Measurements from ENCODE around the gene RNF181. TPM values are rescaled to one million over a fixed set of nuclear protein-coding genes. Genes with fewer than 3 reads are reported as not detected.
A peak's percentile ranks its signal among the peaks of the same experiment; 100 is the strongest.

Gene RNF181
- total and polyA plus RNA-seq, 2 of the 13 experiments (the other 11 are each of a cell fraction or from before 2014, with no cell fraction given): 224 to 578 TPM

DNA sequence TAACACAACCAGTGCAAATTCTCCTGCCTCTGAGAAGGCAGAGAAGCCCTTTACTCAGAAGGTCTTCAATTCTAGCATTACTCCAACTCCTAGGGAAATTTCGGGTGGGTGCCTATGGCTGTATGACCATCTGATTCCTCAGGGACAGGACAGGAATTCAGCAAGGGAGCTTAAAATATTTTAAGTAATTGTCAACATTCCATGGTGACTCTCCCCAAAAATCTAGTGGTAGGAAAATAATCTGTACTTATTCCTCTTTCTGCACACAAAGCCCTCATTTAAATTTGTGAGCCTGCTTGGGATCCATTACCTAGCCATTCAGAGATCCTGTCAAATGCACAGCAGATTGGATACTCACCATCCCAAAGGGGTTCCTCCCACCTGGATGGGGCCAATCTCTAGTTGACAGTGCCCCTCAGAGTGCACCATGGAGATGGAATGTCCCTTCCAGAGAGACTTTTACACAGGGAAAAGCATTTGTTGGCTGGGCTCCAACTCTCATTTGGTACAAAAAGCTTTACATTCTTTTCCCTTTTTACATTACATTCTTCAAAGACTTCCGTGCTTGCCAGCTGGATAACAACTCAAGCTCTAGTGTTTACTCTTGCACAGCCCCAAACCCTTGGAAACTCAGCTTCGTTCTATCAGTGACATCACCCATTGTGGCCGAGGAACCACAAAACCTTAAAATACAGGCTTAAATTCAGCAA lies 10.0 kb downstream of the RNF181 start:
- no peaks in the 10 kb centered on the region for H3K9me3 ChIP-seq (ENCODE audit: low read length)
- H2AFZ ChIP-seq (ENCODE audit: low read length): no peak overlapping the region
- POLR2A ChIA-PET: interaction anchor here (0.6 to 25.9 kb wide), 10 partner anchors 11 to 240 kb away, joined by 3 to 795 read pairs (median 10); partner anchors contain the start of genes GGCX, MAT2A, RNF181 and SH2D6
- no peak overlapping the region for H3K4me3 ChIP-seq (replicated peaks in 1 of 3; ENCODE audit: insufficient read depth in 1 of 3, low read depth in 2 of 3, low read length in 3 of 3)
- peaks cover 13 to 29% of the 10 kb centered on the region in 2 experiments for H3K36me3 ChIP-seq (replicated peaks in 1 of 2; ENCODE audit: control insufficient read depth in 1 of 2, insufficient read depth in 2 of 2, low read length in 2 of 2)
- peaks cover 38% of the 10 kb centered on the region for H3K79me2 ChIP-seq (ENCODE audit: insufficient read depth, low read length)
- H3K27me3 ChIP-seq (ENCODE audit: control insufficient read depth in 1 of 2, insufficient read depth in 2 of 2, low read length in 2 of 2): no peaks in the 10 kb centered on the region; a peak in 1 of 5 replicates
- CTCF ChIA-PET (ENCODE audit: low intra/inter-chr PET ratio, low total read pairs): no interaction called here
- H3K9ac ChIP-seq (ENCODE audit: insufficient read depth, low read depth, low read length): peak overlapping the region; percentile 4; the same call in 1 of the 2 replicates
- BruUV-seq (replicated peaks): no TSS peak
- no peaks in the 10 kb centered on the region for H4K20me1 ChIP-seq (ENCODE audit: insufficient read depth, low read length)
- WGBS (ENCODE audit: low lambda C conversion rate): 55% methylated on average over 4 of the region's 4 CpGs
- intact Hi-C loops (cut with micrococcal nuclease; ENCODE audit: unreplicated experiment) (no loop called here), in situ Hi-C loops (cut with HindIII; ENCODE audit: extremely low pct_ligation_motif_present, low pct_unique_long_range_greater_than_20kb) (no loop called here)
- DNase-seq (ENCODE audit: low spot score): peak; percentile 87
- FAIRE-seq: no peak
- H3K4me1 ChIP-seq (ENCODE audit: insufficient read depth, low read length): peaks cover 79% of the 10 kb centered on the region
- peak overlapping the region; percentile 26 for H3K27ac ChIP-seq (ENCODE audit: extremely low read length, insufficient read depth, low read length)
- H3K4me2 ChIP-seq (ENCODE audit: low read depth, low read length): peak overlapping the region; percentile 86
- no peak for ATAC-seq
- TF ChIP-seq ZNF607 (CRISPR knock-in tag; IDR thresholded peaks at IDR 0.05; ENCODE audit: borderline replicate concordance) (no peak), RARA (CRISPR knock-in tag; IDR thresholded peaks at IDR 0.05) (peak; percentile 35; the same call in 1 of the 2 replicates), KLF6 (CRISPR knock-in tag; IDR thresholded peaks at IDR 0.05) (0 out of 2 replicates have a peak, but pooled peaks have one; percentile 21), LCORL (IDR thresholded peaks at IDR 0.05) (no peak), LCORL (CRISPR knock-in tag; IDR thresholded peaks at IDR 0.05) (peak; percentile 51; the same call in 1 of the 2 replicates), THAP11 (CRISPR knock-in tag; IDR thresholded peaks at IDR 0.05) (peak; percentile 30; the same call in 1 of the 2 replicates), ATF3 (CRISPR knock-in tag; IDR thresholded peaks at IDR 0.05) (0 out of 2 replicates have a peak, but pooled peaks have one; percentile 8), SNAPC5 (CRISPR knock-in tag; IDR thresholded peaks at IDR 0.05; ENCODE audit: borderline replicate concordance) (no peak), ASH2L (IDR thresholded peaks at IDR 0.05; ENCODE audit: insufficient read length, low read depth, low read length) (peak; percentile 58), ZNF766 (CRISPR knock-in tag; IDR thresholded peaks at IDR 0.05; ENCODE audit: borderline replicate concordance) (no peak), ZNF350 (CRISPR knock-in tag; IDR thresholded peaks at IDR 0.05; ENCODE audit: borderline replicate concordance, low read depth) (no peak), ZBTB34 (CRISPR knock-in tag; IDR thresholded peaks at IDR 0.05) (no peak), PHF21A (CRISPR knock-in tag; IDR thresholded peaks at IDR 0.05) (peak; percentile 38; the same call in 1 of the 2 replicates), SAP130 (CRISPR knock-in tag; IDR thresholded peaks at IDR 0.05; ENCODE audit: low read depth) (peak; percentile 66), ZNF431 (CRISPR knock-in tag; IDR thresholded peaks at IDR 0.05; ENCODE audit: borderline replicate concordance, low read depth) (0 out of 2 replicates have a peak, but pooled peaks have one; percentile 31), NBN (conservative IDR thresholded peaks at IDR 0.05) (no peak)
- TF ChIP-seq, protein P1, sequence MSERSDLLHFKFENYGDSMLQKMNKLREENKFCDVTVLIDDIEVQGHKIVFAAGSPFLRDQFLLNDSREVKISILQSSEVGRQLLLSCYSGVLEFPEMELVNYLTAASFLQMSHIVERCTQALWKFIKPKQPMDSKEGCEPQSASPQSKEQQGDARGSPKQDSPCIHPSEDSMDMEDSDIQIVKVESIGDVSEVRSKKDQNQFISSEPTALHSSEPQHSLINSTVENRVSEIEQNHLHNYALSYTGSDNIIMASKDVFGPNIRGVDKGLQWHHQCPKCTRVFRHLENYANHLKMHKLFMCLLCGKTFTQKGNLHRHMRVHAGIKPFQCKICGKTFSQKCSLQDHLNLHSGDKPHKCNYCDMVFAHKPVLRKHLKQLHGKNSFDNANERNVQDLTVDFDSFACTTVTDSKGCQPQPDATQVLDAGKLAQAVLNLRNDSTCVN (CRISPR knock-in tag; IDR thresholded peaks at IDR 0.05; ENCODE audit: borderline replicate concordance): no peak
- TF ChIP-seq, protein P2, sequence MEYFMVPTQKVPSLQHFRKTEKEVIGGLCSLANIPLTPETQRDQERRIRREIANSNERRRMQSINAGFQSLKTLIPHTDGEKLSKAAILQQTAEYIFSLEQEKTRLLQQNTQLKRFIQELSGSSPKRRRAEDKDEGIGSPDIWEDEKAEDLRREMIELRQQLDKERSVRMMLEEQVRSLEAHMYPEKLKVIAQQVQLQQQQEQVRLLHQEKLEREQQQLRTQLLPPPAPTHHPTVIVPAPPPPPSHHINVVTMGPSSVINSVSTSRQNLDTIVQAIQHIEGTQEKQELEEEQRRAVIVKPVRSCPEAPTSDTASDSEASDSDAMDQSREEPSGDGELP (IDR thresholded peaks at IDR 0.05; ENCODE audit: borderline replicate concordance, low read depth): peak; percentile 88
